K562 (cell line): Measurements from ENCODE around the gene ELAVL3. TPM values are rescaled to one million over a fixed set of nuclear protein-coding genes. Genes with fewer than 3 reads are reported as not detected.

Experiments
- CC2D1A ChIP-seq: fragments of 450-650 bp; IDR thresholded peaks from 2 replicates; pipeline ENCODE4 v1.6.1; 2017; ENCODE audit warnings: mild to moderate bottlenecking
- GABPB1 ChIP-seq: sonication (generic); formaldehyde crosslinking; IDR thresholded peaks from 2 replicates; pipeline ENCODE4 v1.8.0; 2022; ENCODE audit warnings: mild to moderate bottlenecking, missing genetic modification reagents
- MAFF ChIP-seq: IDR thresholded peaks from 2 replicates; pipeline ENCODE4 v1.6.1; 2012; ENCODE audit warnings: low read length, improper control_type of control experiment
- MCM5 ChIP-seq: fragments of 450-650 bp; IDR thresholded peaks from 2 replicates; pipeline ENCODE4 v1.6.1; 2016; ENCODE audit warnings: low read depth
- MYNN ChIP-seq, 2 experiments: sonication (generic); formaldehyde crosslinking in 1 of 2; IDR thresholded peaks; 2 replicates each; pipeline versions ENCODE4 v1.5.0 to v1.6.1; 2016 to 2020; ENCODE audit warnings: antibody characterized with exemption in 1 of 2, missing genetic modification reagents in 1 of 2
- NFIX ChIP-seq: fragments of 250-450 bp; sonication (Bioruptor Pico); IDR thresholded peaks from 2 replicates; pipeline ENCODE4 v1.4.0; 2020; ENCODE audit warnings: low read depth, mild to moderate bottlenecking, moderate library complexity
- RAD21 ChIP-seq, 2 experiments: fragments of 250-450 bp in 1 of 2; fragments of 450-650 bp in 1 of 2; sonication (Bioruptor Pico) in 1 of 2; formaldehyde crosslinking in 1 of 2; IDR thresholded peaks in 1 of 2; conservative IDR thresholded peaks in 1 of 2; 2 replicates each; pipeline versions ENCODE4 v1.4.0 to v1.8.0; 2020 to 2022; ENCODE audit warnings: mild to moderate bottlenecking in 2 of 2, moderate library complexity in 1 of 2
- RB1 ChIP-seq: fragments of 450-650 bp; IDR thresholded peaks from 2 replicates; pipeline ENCODE4 v1.6.1; 2017; ENCODE audit warnings: low read depth, mild to moderate bottlenecking
- RNF2 ChIP-seq: sonication (generic); IDR thresholded peaks from 2 replicates; pipeline ENCODE4 v1.6.1; 2016
- SFPQ ChIP-seq: fragments of 200-400 bp; formaldehyde crosslinking; IDR thresholded peaks from 2 replicates; pipeline ENCODE4 v1.6.1; 2017; ENCODE audit warnings: mild to moderate bottlenecking, low read depth, low read length, moderate library complexity
- SOX6 ChIP-seq: fragments of 450-650 bp; IDR thresholded peaks from 2 replicates; pipeline ENCODE4 v1.6.1; 2014; ENCODE audit warnings: mild to moderate bottlenecking
- SRSF7 ChIP-seq: fragments of 200-400 bp; formaldehyde crosslinking; optimal IDR thresholded peaks from 2 replicates; pipeline ENCODE3; 2017; ENCODE audit warnings: mild to moderate bottlenecking, low read depth, low read length
- STAT6 ChIP-seq: sonication (generic); formaldehyde crosslinking; IDR thresholded peaks from 2 replicates; pipeline ENCODE4 v1.8.1; 2023; ENCODE audit warnings: mild to moderate bottlenecking, missing genetic modification reagents
- ZNF253 ChIP-seq: fragments of 250-450 bp; sonication (Bioruptor Pico); conservative IDR thresholded peaks from 2 replicates; pipeline ENCODE4 v1.6.1; 2021; ENCODE audit warnings: mild to moderate bottlenecking
- polyA plus RNA-seq, 8 experiments: library from polyadenylated mRNA; depleted of rRNA in 4 of 8; stranded (reverse) in 5 of 8; unstranded in 3 of 8; fragments of >200 nt; fragmentation: Nextera tagmentation in 2 of 8; fragmentation: Illumina TruSeq in 1 of 8; extraction: Ambion mirVana in 2 of 8; extraction: Trizol in 1 of 8; gene quantifications; 2 replicates each; pipeline versions ENCODE4 v1.2.1 to v1.2.3, GENCODE V29; 2011 to 2014; ENCODE audit warnings: inconsistent platforms in 1 of 8, missing spikeins in 1 of 8
- total RNA-seq, 7 experiments: library from RNA; depleted of rRNA in 6 of 7; stranded (reverse); fragments of >200 nt in 6 of 7; fragmentation: Illumina TruSeq in 2 of 7; extraction: Trizol in 2 of 7; gene quantifications; 2 replicates each; pipeline versions ENCODE4 v1.2.1 to v1.2.3, GENCODE V29; 2011 to 2021; ENCODE audit warnings: low replicate concordance in 1 of 7
- TF ChIP-seq, protein P1 (sequence below): fragments of 250-450 bp; sonication (Bioruptor Pico); IDR thresholded peaks from 2 replicates; pipeline ENCODE4 v1.5.0; 2021; ENCODE audit warnings: mild to moderate bottlenecking, borderline replicate concordance
- TF ChIP-seq, protein P2 (sequence below): fragments of 250-450 bp; sonication (Bioruptor Pico); IDR thresholded peaks from 2 replicates; pipeline ENCODE4 v1.4.0; 2020; ENCODE audit warnings: mild to moderate bottlenecking, moderate library complexity
- TF ChIP-seq, protein P3 (sequence below): fragments of 250-450 bp; sonication (Bioruptor Pico); IDR thresholded peaks from 2 replicates; pipeline ENCODE4 v1.8.0; 2021; ENCODE audit warnings: mild to moderate bottlenecking, moderate library complexity

Gene ELAVL3
- total and polyA plus RNA-seq, 9 of the 15 experiments (the other 6 are each of a cell fraction or from before 2014, with no cell fraction given) = not detected

- TF ChIP-seq RNF2 (peak; percentile 41; the same call in 1 of the 2 replicates), RAD21 (CRISPR knock-in tag; conservative IDR thresholded peaks at IDR 0.05 in 1 of 2, IDR thresholded peaks at IDR 0.05 in 1 of 2) (peak in 1 of 2 experiments; percentile 4; a peak in 1 of 4 replicates), MCM5 (no peak), MYNN (IDR thresholded peaks at IDR 0.05) (peak; percentile 94), MYNN (CRISPR knock-in tag; IDR thresholded peaks at IDR 0.05) (no peak), SFPQ (no peak), STAT6 (CRISPR knock-in tag) (no peak), RB1 (peak; percentile 32), NFIX (CRISPR knock-in tag) (no peak), SRSF7 (no peak), GABPB1 (CRISPR knock-in tag) (peak; percentile 99), SOX6 (0 out of 2 replicates have a peak, but pooled peaks have one; percentile 16), MAFF (no peak), ZNF253 (CRISPR knock-in tag) (no peak), CC2D1A (no peak)
- TF ChIP-seq, protein P1, sequence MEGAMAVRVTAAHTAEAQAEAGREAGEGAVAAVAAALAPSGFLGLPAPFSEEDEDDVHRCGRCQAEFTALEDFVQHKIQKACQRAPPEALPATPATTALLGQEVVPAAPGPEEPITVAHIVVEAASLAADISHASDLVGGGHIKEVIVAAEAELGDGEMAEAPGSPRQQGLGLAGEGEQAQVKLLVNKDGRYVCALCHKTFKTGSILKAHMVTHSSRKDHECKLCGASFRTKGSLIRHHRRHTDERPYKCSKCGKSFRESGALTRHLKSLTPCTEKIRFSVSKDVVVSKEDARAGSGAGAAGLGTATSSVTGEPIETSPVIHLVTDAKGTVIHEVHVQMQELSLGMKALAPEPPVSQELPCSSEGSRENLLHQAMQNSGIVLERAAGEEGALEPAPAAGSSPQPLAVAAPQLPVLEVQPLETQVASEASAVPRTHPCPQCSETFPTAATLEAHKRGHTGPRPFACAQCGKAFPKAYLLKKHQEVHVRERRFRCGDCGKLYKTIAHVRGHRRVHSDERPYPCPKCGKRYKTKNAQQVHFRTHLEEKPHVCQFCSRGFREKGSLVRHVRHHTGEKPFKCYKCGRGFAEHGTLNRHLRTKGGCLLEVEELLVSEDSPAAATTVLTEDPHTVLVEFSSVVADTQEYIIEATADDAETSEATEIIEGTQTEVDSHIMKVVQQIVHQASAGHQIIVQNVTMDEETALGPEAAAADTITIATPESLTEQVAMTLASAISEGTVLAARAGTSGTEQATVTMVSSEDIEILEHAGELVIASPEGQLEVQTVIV (CRISPR knock-in tag) = no peak
- TF ChIP-seq, protein P2, sequence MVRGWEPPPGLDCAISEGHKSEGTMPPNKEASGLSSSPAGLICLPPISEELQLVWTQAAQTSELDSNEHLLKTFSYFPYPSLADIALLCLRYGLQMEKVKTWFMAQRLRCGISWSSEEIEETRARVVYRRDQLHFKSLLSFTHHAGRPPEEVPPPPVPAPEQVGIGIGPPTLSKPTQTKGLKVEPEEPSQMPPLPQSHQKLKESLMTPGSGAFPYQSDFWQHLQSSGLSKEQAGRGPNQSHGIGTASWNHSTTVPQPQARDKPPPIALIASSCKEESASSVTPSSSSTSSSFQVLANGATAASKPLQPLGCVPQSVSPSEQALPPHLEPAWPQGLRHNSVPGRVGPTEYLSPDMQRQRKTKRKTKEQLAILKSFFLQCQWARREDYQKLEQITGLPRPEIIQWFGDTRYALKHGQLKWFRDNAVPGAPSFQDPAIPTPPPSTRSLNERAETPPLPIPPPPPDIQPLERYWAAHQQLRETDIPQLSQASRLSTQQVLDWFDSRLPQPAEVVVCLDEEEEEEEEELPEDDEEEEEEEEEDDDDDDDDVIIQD (CRISPR knock-in tag) = no peak
- TF ChIP-seq, protein P3, sequence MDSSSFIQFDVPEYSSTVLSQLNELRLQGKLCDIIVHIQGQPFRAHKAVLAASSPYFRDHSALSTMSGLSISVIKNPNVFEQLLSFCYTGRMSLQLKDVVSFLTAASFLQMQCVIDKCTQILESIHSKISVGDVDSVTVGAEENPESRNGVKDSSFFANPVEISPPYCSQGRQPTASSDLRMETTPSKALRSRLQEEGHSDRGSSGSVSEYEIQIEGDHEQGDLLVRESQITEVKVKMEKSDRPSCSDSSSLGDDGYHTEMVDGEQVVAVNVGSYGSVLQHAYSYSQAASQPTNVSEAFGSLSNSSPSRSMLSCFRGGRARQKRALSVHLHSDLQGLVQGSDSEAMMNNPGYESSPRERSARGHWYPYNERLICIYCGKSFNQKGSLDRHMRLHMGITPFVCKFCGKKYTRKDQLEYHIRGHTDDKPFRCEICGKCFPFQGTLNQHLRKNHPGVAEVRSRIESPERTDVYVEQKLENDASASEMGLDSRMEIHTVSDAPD (CRISPR knock-in tag) = no peak
These were observed 45.6 kb downstream of the ELAVL3 start, which contains the start of the genes ODAD3 and PRKCSH (continued) for GRCh38 chr19:11435057-11435832.
